NCI-H82 treated with DMSO at 0.1 percent for 48 hours (cell line): ENCODE data around the gene POLK.
A peak's percentile ranks its signal among the peaks of the same experiment; 100 is the strongest.
"Not testable (repeated sequence)": the region's sequence is repeated elsewhere in the genome, so short reads cannot be mapped to it uniquely, and the experiment has no call there.

Source experiments
- DNase-seq: peaks from one replicate; lab custom pipeline; 2025; ENCODE audit not compliant: unreplicated experiment; lab: John Stamatoyannopoulos, UW

Gene POLK

GRCh38 chr5:75546830-75547229, 35.1 kb downstream of the POLK start:
- DNase-seq = no peak

DNA sequence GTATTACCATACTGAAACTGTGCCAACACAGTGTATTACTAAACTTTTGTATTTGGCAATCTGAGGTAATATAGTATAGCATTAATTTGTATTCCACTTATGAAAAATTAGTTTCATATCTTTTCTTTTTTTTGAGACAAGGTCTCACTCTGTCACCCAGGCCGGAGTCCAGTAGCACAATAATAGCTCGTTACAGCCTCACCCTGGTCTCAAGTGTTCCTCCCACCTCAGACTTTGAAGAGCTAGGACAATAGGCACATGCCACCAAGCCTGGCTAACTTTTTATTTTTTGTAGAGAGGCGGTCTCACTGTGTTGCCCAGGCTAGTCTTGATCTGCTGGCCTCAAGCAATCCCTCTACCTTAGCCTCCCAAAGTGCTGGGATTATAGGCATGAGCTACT, 36.1 kb downstream of the POLK start:
- no peak for DNase-seq

DNA sequence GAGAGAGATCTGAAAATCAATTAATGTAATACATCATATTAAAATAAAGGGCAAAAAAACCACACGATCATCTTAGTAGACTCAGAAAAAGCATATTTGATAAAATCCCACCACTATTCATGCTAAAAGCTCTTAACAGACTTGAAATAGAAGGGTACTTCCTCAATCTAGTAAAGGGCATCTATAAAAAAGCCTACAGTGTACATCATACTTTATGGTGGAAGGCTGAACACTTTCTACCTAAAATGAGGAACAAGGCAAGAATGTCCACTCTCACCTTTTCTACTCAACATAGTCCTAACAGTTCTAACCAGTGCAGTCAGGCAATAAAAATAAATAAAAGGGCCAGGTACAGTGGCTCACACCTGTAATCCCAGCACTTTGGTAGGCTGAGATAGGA, 38.9 kb downstream of the POLK start:
- DNase-seq = no peak

- DNase-seq = no peak
Observed at GRCh38 chr5:75551471-75551870, 39.8 kb downstream of the POLK start.

GRCh38 chr5:75552764-75553163, 41.1 kb downstream of the POLK start:
- DNase-seq = no peak

DNA sequence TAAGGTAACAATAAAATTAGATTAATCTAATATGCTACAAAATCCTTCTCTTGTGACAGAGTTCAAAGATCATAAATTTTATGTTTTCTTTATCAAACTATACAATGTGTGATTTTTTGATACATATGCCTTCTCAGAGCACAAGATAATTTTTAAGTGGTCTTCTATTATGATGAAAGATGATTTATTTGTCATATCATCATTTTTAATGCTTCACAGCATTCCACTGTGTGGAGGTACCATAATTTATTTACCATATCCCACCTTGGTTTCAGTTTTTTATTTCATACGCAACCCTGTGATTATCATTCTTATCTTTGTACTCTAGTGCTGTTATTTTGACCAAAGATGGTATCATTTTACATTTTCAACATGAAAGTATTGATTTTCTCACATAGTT, 41.7 kb downstream of the POLK start:
- DNase-seq = no peak

GRCh38 chr5:75558221-75558620, 46.5 kb downstream of the POLK start:
- no peak for DNase-seq

- no peak for DNase-seq
Observed at GRCh38 chr5:75558981-75559632, 47.4 kb downstream of the POLK start.

DNA sequence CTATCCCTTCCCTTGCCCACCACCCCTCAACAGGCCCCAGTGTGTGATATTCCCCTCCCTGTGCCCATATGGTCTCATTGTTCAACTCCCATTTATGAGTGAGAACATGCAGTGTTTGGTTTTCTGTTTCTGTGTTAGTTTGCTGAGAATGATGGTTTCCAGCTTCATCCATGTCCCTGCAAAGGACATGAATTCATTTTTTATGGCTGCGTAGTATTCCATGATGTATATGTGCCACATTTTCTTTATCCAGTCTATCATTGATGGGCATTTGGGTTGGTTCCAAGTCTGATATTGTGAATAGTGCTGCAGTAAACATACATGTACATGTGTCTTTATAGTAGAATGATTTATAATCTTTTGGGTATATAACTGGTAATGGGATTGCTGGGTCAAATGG, 49.0 kb downstream of the POLK start:
- DNase-seq = not testable (repeated sequence)

- not testable (repeated sequence) for DNase-seq
Observed at GRCh38 chr5:75565991-75566709, 54.5 kb downstream of the POLK start.

GRCh38 chr5:75566710-75567309, 55.1 kb downstream of the POLK start:
- no peak for DNase-seq

DNA sequence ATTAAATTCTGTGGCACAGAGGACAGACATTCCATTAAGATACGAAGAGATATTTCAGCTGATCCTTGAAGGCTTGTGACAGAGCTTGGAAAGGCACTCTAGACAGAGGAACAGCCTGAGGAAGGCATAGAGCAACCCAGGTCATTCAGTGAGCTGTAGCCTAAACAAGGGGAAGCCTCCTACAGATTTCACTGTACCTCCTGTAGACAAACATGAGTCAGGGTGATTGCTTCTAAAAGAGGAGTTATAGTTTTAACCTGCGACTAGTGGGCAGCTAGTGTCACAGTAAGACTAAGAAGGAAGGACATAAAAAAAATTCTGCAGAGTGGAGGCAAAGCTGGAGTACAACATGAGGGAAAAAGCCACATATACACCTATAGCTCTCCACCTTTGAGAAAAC, 56.0 kb downstream of the POLK start:
- DNase-seq = no peak

GRCh38 chr5:75568202-75568601, 56.5 kb downstream of the POLK start:
- no peak for DNase-seq

- DNase-seq = no peak
Observed at GRCh38 chr5:75571547-75571946, 59.9 kb downstream of the POLK start.

- no peak for DNase-seq
Observed at GRCh38 chr5:75574791-75575190, 63.1 kb downstream of the POLK start.

- not testable (repeated sequence) for DNase-seq
Observed at GRCh38 chr5:75578280-75578679, 66.6 kb downstream of the POLK start.

- no peak for DNase-seq
Observed at GRCh38 chr5:75584641-75585040, 73.0 kb downstream of the POLK start.

GRCh38 chr5:75588666-75589065, 77.0 kb downstream of the POLK start:
- peak; percentile 79 for DNase-seq

DNA sequence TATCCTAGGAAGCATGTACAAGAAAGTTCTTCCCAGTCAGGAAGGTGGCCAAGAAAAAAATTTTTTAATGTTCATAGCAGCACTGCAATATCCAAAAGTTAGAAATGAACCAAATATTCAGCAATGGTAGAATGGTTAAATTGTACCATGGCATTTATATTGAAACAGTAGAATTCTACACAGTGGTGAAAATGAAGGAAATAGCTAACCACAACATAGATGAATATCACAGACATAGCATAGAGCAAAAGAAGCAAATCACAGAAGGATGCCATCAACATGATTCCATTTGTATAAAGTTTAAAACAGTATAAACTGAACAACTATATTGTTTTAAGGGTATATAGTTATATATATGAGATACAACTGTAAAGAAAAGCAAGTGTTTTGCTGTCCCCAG, 88.8 kb downstream of the POLK start:
- no peak for DNase-seq

GRCh38 chr5:75601567-75601966, 89.9 kb downstream of the POLK start:
- DNase-seq = no peak

GRCh38 chr5:75601996-75602395, 90.3 kb downstream of the POLK start:
- DNase-seq = no peak

GRCh38 chr5:75603371-75603770, 91.7 kb downstream of the POLK start:
- no peak for DNase-seq
